ENCODE measurements around the gene ZNF239.

DNA sequence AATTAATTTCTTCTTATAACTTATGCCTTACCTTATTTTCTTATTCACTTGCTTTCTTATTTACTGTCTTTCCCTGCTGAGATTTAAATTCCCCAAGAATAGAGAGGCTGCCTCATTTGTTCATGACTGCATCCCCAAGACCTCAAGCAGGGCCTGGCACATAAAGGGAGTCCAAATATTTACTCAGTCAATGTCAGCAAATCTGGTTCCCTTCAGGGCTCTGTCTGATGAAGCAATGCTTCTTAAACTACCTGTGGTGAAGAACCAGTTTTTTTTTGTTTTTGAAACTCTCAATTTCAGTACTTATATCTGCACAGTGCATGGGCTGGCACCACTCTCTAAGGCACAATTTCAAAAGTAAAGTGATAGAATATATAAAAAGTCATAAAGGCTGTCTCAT, 4.7 kb downstream of the ZNF239 start:
- no peak for TF ChIP-seq POLR2A (IDR thresholded peaks at IDR 0.05)
- TF ChIP-seq, protein P1, sequence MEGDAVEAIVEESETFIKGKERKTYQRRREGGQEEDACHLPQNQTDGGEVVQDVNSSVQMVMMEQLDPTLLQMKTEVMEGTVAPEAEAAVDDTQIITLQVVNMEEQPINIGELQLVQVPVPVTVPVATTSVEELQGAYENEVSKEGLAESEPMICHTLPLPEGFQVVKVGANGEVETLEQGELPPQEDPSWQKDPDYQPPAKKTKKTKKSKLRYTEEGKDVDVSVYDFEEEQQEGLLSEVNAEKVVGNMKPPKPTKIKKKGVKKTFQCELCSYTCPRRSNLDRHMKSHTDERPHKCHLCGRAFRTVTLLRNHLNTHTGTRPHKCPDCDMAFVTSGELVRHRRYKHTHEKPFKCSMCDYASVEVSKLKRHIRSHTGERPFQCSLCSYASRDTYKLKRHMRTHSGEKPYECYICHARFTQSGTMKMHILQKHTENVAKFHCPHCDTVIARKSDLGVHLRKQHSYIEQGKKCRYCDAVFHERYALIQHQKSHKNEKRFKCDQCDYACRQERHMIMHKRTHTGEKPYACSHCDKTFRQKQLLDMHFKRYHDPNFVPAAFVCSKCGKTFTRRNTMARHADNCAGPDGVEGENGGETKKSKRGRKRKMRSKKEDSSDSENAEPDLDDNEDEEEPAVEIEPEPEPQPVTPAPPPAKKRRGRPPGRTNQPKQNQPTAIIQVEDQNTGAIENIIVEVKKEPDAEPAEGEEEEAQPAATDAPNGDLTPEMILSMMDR (IDR thresholded peaks at IDR 0.05), result no peak

Data from Peyer's patch (tissue), 4 donors.